Ovary (tissue), 9 donors: ENCODE measurements around the gene RASA2. TPM values are rescaled to one million over a fixed set of nuclear protein-coding genes. Genes with fewer than 3 reads are reported as not detected.
"Not testable (repeated sequence)": the region's sequence is repeated elsewhere in the genome, so short reads cannot be mapped to it uniquely, and the experiment has no call there.

Source experiments
- DNase-seq, 5 donors: peaks; one replicate each; pipeline ENCODE4 v3.0.0-alpha.2; 2019 to 2020
- H3K27ac ChIP-seq, 2 donors: fragments of 200-600 bp; one replicate each; pipeline versions ENCODE4 v1.5.1 to v1.8.0; 2019 to 2022
- H3K27me3 ChIP-seq: fragments of 200-600 bp; one replicate; pipeline ENCODE4 v1.8.0; 2022
- H3K36me3 ChIP-seq: fragments of 200-600 bp; sonication (generic); one replicate; pipeline ENCODE4 v1.5.1; 2019
- H3K4me1 ChIP-seq: one replicate; pipeline ENCODE4 v1.8.1; 2013; ENCODE audit warnings: mild to moderate bottlenecking, moderate library complexity; ENCODE audit not compliant: insufficient read depth
- H3K4me3 ChIP-seq: fragments of 200-600 bp; sonication (generic); one replicate; pipeline ENCODE4 v1.5.1; 2017
- H3K9me3 ChIP-seq, 2 donors: fragments of 200-600 bp in 1 of 2; sonication (generic) in 1 of 2; one replicate each; pipeline versions ENCODE4 v1.5.1 to v1.8.1; 2013 to 2019; ENCODE audit warnings: mild to moderate bottlenecking in 1 of 2, moderate library complexity in 1 of 2
- CTCF ChIP-seq, 3 donors: fragments of 450-650 bp in 2 of 3; fragments of 200-600 bp in 1 of 3; IDR thresholded peaks; one replicate each; pipeline versions ENCODE4 v1.5.1 to v1.8.0; 2016 to 2022; ENCODE audit warnings: antibody characterized with exemption in 3 of 3, mild to moderate bottlenecking in 1 of 3
- EP300 ChIP-seq: sonication (generic); formaldehyde crosslinking; IDR thresholded peaks from one replicate; pipeline ENCODE4 v1.6.1; 2017; ENCODE audit warnings: antibody characterized with exemption
- POLR2A ChIP-seq: fragments of 450-650 bp; IDR thresholded peaks from one replicate; pipeline ENCODE4 v1.6.1; 2017; ENCODE audit warnings: antibody characterized with exemption, mild to moderate bottlenecking, moderate library complexity
- WGBS, 3 donors: extraction: QIAGEN DNeasy Blood & Tissue Kit in 1 of 3; methylation state at CpG; one replicate each; pipeline versions ENCODE4 v1.1.5 to v1.1.7; 2013 to 2017; 5-methylcytosine and 5-hydroxymethylcytosine counted together
- intact Hi-C, 4 donors: fragments of 100-400 bp; cut with DNase I; formaldehyde crosslinking; loops; one replicate each; pipeline versions ENCODE4 v1.11.0 to v1.15.1; 2022 to 2023
- polyA plus RNA-seq, 2 donors: library from polyadenylated mRNA; stranded (reverse); fragments of 200-250 nt in 1 of 2; fragments of 350-450 nt in 1 of 2; fragmentation: Illumina TruSeq in 1 of 2; extraction: RNeasy Lipid Tissue Mini Kit (QIAGEN cat#74804) in 1 of 2; gene quantifications; one replicate each; pipeline ENCODE4 v1.2.3, GENCODE V29; 2013 to 2014
- total RNA-seq, 7 donors: library from RNA; depleted of rRNA in 2 of 7; stranded (reverse); fragments of >200 nt in 2 of 7; fragmentation: NEBNext Ultra II Directional in 3 of 7; extraction: Animal tissue kit (Norgen Biotek cat#: 25700) in 3 of 7; gene quantifications; one replicate each; pipeline versions ENCODE4 v1.1.0 to v1.2.4, GENCODE V29; 2016 to 2023
- donor health status: DM: no; HTN: no; CAD: no; lungs with moderate emphysema.
- donor health status: DM: no; HTN: no; CAD: no.
- donor health status: Bipolar disorder and iron deficiency.
- donor health status: DM: yes; HTN: yes; CAD: no.
- donor health status: DM: no; HTN: no; CAD: no.
- donor health status: DM: yes; HTN: yes; CAD: no.

The RASA2 gene
- total and polyA plus RNA-seq, 9 donors: 6.9 to 28.1 (median 17.6) TPM

DNA sequence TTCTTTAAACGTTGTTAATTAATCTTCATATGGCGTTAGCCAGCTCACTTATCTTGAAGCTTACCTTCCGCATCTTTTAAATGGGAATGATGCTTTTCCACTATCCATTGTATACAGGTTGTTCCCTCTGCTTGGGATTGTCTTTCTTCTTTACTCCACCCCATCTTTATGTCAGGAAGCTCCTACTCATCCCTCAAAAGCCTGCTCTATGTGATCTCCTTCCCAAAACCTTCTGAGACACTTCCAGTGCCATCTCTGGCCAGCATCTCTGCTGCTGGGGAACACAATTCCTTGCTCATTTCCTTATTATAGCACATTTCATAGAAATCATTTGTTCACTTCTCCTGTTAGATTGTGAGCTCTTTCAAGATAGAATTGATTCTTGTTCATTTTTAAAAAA, 4.3 kb downstream of the RASA2 start:
- H3K27ac ChIP-seq: no peak overlapping the region
- DNase-seq: no peak
- H3K27me3 ChIP-seq: no peaks in the 10 kb centered on the region
- no peak overlapping the region for H3K4me3 ChIP-seq
- TF ChIP-seq CTCF (IDR thresholded peaks at IDR 0.05) (no peak), POLR2A (no peak), EP300 (no peak)
- no peaks in the 10 kb centered on the region for H3K9me3 ChIP-seq
- WGBS, 3 donors: 90 to 91% (median 91%) methylated on average over 3 of the region's 3 CpGs
- peaks cover 3% of the 10 kb centered on the region for H3K4me1 ChIP-seq
- intact Hi-C loops: no loop called here
- H3K36me3 ChIP-seq: no peaks in the 10 kb centered on the region

- no peak for TF ChIP-seq CTCF (IDR thresholded peaks at IDR 0.05)
- no peak for TF ChIP-seq POLR2A
- TF ChIP-seq EP300: no peak
These were observed 5.1 kb downstream of the RASA2 start for GRCh38 chr3:141491929-141492328.

DNA sequence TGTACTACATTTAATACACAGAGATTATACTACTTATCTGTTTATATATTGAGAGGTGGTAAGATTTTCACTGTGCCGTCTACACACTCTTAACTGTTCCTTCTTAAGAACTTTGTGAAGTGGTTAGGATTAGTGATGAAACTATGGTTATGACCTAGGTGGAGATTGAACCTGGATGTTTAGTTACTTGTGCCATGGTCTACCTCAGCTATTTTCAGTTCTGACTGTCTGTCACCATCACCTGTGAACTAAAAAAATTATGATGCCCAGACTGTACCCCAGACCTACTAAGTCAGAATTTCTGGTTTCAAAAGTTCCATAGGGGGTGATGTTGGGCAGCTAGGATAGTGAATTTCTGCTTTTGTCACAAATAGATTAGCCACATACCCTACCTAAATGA, 6.4 kb downstream of the RASA2 start:
- TF ChIP-seq CTCF (IDR thresholded peaks at IDR 0.05) (no peak), EP300 (no peak), POLR2A (no peak)
- WGBS, 3 donors: 90 to 100% (median 97%) methylated on average over 1 of the region's 1 CpG

More at GRCh38 chr3:141491929-141492328, 5.1 kb downstream of the RASA2 start:
- Histone ChIP-seq H3K27me3 (no peaks in the 10 kb centered on the region), H3K9me3 (no peaks in the 10 kb centered on the region), H3K36me3 (no peaks in the 10 kb centered on the region), H3K4me1 (peaks cover 3% of the 10 kb centered on the region), H3K27ac (no peak overlapping the region), H3K4me3 (no peak overlapping the region)
- DNase-seq: no peak
- 67 to 75% (median 73%) methylated on average over 1 of the region's 1 CpG for WGBS, 3 donors
- intact Hi-C loops: no loop called here

DNA sequence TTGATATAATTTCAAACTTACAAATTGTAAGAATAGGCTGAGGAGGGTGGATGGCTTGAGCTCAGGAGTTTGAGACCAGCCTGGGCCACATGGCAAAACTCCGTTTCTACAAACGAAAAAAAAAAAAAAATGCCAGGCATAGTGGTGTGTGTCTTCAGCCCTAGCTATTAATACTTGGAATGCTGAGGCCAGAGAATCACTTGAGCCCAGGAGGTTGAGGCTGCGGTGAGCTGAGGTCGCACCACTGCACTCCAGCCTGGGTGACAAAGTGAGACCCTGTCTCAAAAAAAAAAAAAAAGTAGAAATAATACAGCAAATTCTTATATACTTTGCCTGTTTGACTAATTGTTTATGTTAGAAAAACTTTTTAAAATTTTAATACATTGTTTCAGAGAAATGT, 10.8 kb downstream of the RASA2 start:
- H3K4me3 ChIP-seq, DNase-seq, H3K9me3 ChIP-seq, H3K4me1 ChIP-seq, H3K27ac ChIP-seq, H3K27me3 ChIP-seq, H3K36me3 ChIP-seq, intact Hi-C loops: not testable (repeated sequence)
- whole genome bisulfite sequencing, 3 donors: 62 to 81% (median 74%) methylated on average over 4 of the region's 4 CpGs

More for the DNA sequence above, 6.4 kb downstream of the RASA2 start:
- no peak overlapping the region for H3K4me3 ChIP-seq
- intact Hi-C loops: no loop called here
- no peaks in the 10 kb centered on the region for H3K9me3 ChIP-seq
- DNase-seq: no peak
- H3K27me3 ChIP-seq: no peaks in the 10 kb centered on the region
- peaks cover 3% of the 10 kb centered on the region for H3K4me1 ChIP-seq
- H3K27ac ChIP-seq: no peak overlapping the region
- no peaks in the 10 kb centered on the region for H3K36me3 ChIP-seq

DNA sequence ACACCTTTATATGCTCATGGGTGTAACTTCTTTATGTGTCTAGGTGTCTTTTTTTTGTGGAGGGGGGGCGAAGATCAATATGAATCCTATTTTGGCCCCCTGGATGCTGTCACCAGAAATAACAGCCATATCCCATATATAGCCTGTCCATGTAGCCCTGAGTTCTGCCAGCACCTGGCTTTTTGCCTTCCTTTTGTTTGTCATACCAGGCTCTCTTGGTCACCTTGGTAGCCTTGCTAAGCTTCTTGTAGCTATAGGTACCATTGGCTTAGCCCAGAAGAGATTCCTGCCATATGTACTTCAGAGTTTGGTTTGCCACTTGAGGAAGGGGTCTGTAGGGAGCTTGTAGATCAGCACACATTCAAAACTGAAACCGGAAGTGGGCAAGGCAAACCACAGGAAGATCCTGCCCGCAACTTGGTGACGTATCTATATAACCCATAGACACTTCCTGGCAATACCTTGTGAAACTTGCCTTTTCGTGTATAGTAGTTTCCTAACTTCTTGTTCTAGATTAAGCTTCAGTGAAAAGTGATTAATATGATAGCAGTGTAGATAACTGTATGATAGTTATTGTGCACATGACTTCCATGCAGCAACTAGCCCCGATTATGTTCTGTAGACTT, 11.9 kb downstream of the RASA2 start:
- Histone ChIP-seq H3K27ac (no peak overlapping the region), H3K9me3 (no peaks in the 10 kb centered on the region), H3K27me3 (no peaks in the 10 kb centered on the region), H3K36me3 (no peaks in the 10 kb centered on the region), H3K4me1 (peaks cover 3% of the 10 kb centered on the region), H3K4me3 (no peak overlapping the region)
- intact Hi-C loops: no loop called here
- no peak for DNase-seq
- no peak for TF ChIP-seq POLR2A
- no peak for TF ChIP-seq EP300
- TF ChIP-seq CTCF (IDR thresholded peaks at IDR 0.05): no peak
- WGBS, 3 donors: 86 to 90% (median 88%) methylated on average over 6 of the region's 6 CpGs
